K562 (cell line): Measurements from ENCODE around the gene LANCL1.

ENCODE experiments used
- EP300 ChIP-seq: IDR thresholded peaks from 2 replicates; pipeline ENCODE4 v1.6.1; 2012; ENCODE audit warnings: low read length, improper control_type of control experiment
- ETV6 ChIP-seq, 3 experiments: fragments of 150-350 bp in 1 of 3; sonication (generic) in 1 of 3; formaldehyde crosslinking in 1 of 3; IDR thresholded peaks; 2 replicates each; pipeline versions ENCODE4 v1.6.1 to v1.8.0; 2014 to 2022; ENCODE audit warnings: borderline replicate concordance in 2 of 3, low read depth in 2 of 3, antibody characterized with exemption in 1 of 3, low read length in 1 of 3, mild to moderate bottlenecking in 1 of 3, missing genetic modification reagents in 1 of 3
- HDAC1 ChIP-seq, 2 experiments: fragments of 450-650 bp; IDR thresholded peaks; 2 replicates each; pipeline ENCODE4 v1.6.1; 2016 to 2017; ENCODE audit warnings: inconsistent platforms in 1 of 2, mild to moderate bottlenecking in 1 of 2, moderate library complexity in 1 of 2
- HNRNPLL ChIP-seq: fragments of 200-400 bp; formaldehyde crosslinking; IDR thresholded peaks from 2 replicates; pipeline ENCODE4 v1.6.1; 2017; ENCODE audit warnings: low read length, low read depth, mild to moderate bottlenecking; ENCODE audit not compliant: poor library complexity, severe bottlenecking
- MAFF ChIP-seq: IDR thresholded peaks from 2 replicates; pipeline ENCODE4 v1.6.1; 2012; ENCODE audit warnings: low read length, improper control_type of control experiment
- PHB2 ChIP-seq: fragments of 450-650 bp; IDR thresholded peaks from 2 replicates; pipeline ENCODE4 v1.6.1; 2017; ENCODE audit warnings: low read depth
- TCF7 ChIP-seq: sonication (generic); IDR thresholded peaks from 2 replicates; pipeline ENCODE4 v1.6.1; 2016; ENCODE audit warnings: antibody characterized with exemption, borderline replicate concordance
- TCF7L2 ChIP-seq: fragments of 150-350 bp; IDR thresholded peaks from 2 replicates; pipeline ENCODE4 v1.6.1; 2016; ENCODE audit warnings: low read depth, mild to moderate bottlenecking, low read length, moderate library complexity
- TF ChIP-seq, protein P1 (sequence below), 2 experiments: fragments of 450-650 bp in 1 of 2; sonication (generic) in 1 of 2; formaldehyde crosslinking; conservative IDR thresholded peaks; 2 replicates each; pipeline versions ENCODE4 v1.4.0 to v1.8.1; 2020 to 2022; ENCODE audit warnings: mild to moderate bottlenecking in 1 of 2, missing genetic modification reagents in 1 of 2

DNA sequence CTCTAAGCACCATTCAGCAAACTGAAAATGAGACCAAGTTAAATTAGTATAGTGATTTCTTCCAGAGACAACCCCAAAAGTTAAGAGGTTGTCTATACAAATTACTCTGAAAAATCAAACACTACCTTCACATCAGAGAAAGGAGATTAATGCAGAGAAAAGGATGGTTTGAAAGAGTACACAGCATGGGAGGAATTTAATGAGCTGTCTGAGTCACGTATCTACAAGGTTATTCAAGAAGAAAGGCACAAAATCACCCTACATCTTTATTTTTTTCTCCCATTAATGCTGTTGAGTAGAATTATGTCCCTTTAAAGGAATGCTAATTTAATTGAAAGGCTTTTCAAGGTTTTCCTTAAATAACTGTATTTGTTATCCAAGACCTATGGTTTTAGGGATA, 41.1 kb downstream of the LANCL1 start:
- no peak for TF ChIP-seq TCF7L2
- TF ChIP-seq, protein P1, sequence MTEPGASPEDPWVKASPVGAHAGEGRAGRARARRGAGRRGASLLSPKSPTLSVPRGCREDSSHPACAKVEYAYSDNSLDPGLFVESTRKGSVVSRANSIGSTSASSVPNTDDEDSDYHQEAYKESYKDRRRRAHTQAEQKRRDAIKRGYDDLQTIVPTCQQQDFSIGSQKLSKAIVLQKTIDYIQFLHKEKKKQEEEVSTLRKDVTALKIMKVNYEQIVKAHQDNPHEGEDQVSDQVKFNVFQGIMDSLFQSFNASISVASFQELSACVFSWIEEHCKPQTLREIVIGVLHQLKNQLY (CRISPR knock-in tag; conservative IDR thresholded peaks at IDR 0.05), result no peak
- TF ChIP-seq PHB2, result no peak
- TF ChIP-seq MAFF, result no peak
- no peak for TF ChIP-seq ETV6 (IDR thresholded peaks at IDR 0.05; ENCODE audit: borderline replicate concordance in 1 of 2, low read depth in 2 of 2, low read length in 1 of 2)
- TF ChIP-seq ETV6 (CRISPR knock-in tag; IDR thresholded peaks at IDR 0.05; ENCODE audit: borderline replicate concordance), result no peak
- TF ChIP-seq HDAC1 (IDR thresholded peaks at IDR 0.05), result no peak
- TF ChIP-seq TCF7, result no peak
- TF ChIP-seq EP300, result no peak
- TF ChIP-seq HNRNPLL, result no peak
